ENCODE measurements around the gene DNAJB13. TPM values are rescaled to one million over a fixed set of nuclear protein-coding genes. Genes with fewer than 3 reads are reported as not detected.
"Not testable (repeated sequence)": the region's sequence is repeated elsewhere in the genome, so short reads cannot be mapped to it uniquely, and the experiment has no call there.

Gene DNAJB13
- total RNA-seq, 1 donor from 2014 or later: not detected

- Histone ChIP-seq H3K27ac (peak overlapping the region; percentile 90), H3K4me1 (peaks cover 27% of the 10 kb centered on the region), H3K4me3 (peak overlapping the region; percentile 81), H3F3A (ENCODE audit: low read depth) (peaks cover 39% of the 10 kb centered on the region), H3K4me2 (peak overlapping the region; percentile 83), H2AFZ (replicated peaks) (peak overlapping the region; percentile 66), H3K27me3 (no peaks in the 10 kb centered on the region), H3K9me3 (ENCODE audit: low read depth) (no peaks in the 10 kb centered on the region), H3K79me2 (ENCODE audit: low read depth) (peaks cover 31% of the 10 kb centered on the region), H3K36me3 (no peaks in the 10 kb centered on the region), H3K9ac (no peak overlapping the region), H4K20me1 (ENCODE audit: low read depth) (peaks cover 13% of the 10 kb centered on the region)
- DNase-seq (ENCODE audit: low spot score): peak; percentile 93
- H3K9me3 Mint-ChIP-seq: no peaks in the 10 kb centered on the region
- H3K4me1 Mint-ChIP-seq: peaks cover 40% of the 10 kb centered on the region
- H3K4me3 Mint-ChIP-seq: peak overlapping the region; percentile 98
- H3K36me3 Mint-ChIP-seq: peaks cover 21% of the 10 kb centered on the region
- peaks cover 2% of the 10 kb centered on the region for H3K27me3 Mint-ChIP-seq (ENCODE audit: insufficient read depth, low read depth)
- TF ChIP-seq CTCF (IDR thresholded peaks at IDR 0.05): no peak
- peak; percentile 21 for TF ChIP-seq EZH2phosphoT487 (IDR thresholded peaks at IDR 0.05)
- H3K27ac Mint-ChIP-seq: peak overlapping the region; percentile 90
These were observed 32.3 kb downstream of the DNAJB13 start for GRCh38 chr11:73982990-73983740.

- H3K36me3 ChIP-seq: no peaks in the 10 kb centered on the region
- H2AFZ ChIP-seq (replicated peaks): peak overlapping the region; percentile 66
- H3K27me3 Mint-ChIP-seq (ENCODE audit: insufficient read depth, low read depth): peaks cover 2% of the 10 kb centered on the region
- H3K4me3 ChIP-seq: peak overlapping the region; percentile 81
- TF ChIP-seq EZH2phosphoT487 (IDR thresholded peaks at IDR 0.05) (no peak), EZH2 (IDR thresholded peaks at IDR 0.05) (no peak), CTCF (IDR thresholded peaks at IDR 0.05) (no peak)
- H3K27ac ChIP-seq: peak overlapping the region; percentile 9
- peaks cover 10% of the 10 kb centered on the region for H4K20me1 ChIP-seq (ENCODE audit: low read depth)
- no peaks in the 10 kb centered on the region for H3K9me3 Mint-ChIP-seq
- DNase-seq (ENCODE audit: low spot score): no peak
- H3K4me2 ChIP-seq: peak overlapping the region; percentile 83
- H3F3A ChIP-seq (ENCODE audit: low read depth): peaks cover 39% of the 10 kb centered on the region
- peaks cover 40% of the 10 kb centered on the region for H3K4me1 Mint-ChIP-seq
- no peaks in the 10 kb centered on the region for H3K27me3 ChIP-seq
- H3K4me1 ChIP-seq: peaks cover 27% of the 10 kb centered on the region
- peak overlapping the region; percentile 98 for H3K4me3 Mint-ChIP-seq
- peak overlapping the region; percentile 55 for H3K27ac Mint-ChIP-seq
- no peak overlapping the region for H3K9ac ChIP-seq
- no peaks in the 10 kb centered on the region for H3K9me3 ChIP-seq (ENCODE audit: low read depth)
- peaks cover 28% of the 10 kb centered on the region for H3K79me2 ChIP-seq (ENCODE audit: low read depth)
- H3K36me3 Mint-ChIP-seq: peaks cover 15% of the 10 kb centered on the region
These were observed 33.1 kb downstream of the DNAJB13 start for GRCh38 chr11:73983741-73984538.

- not testable (repeated sequence) for H3K36me3 Mint-ChIP-seq; H3K27me3 ChIP-seq; H3K27ac ChIP-seq; H2AFZ ChIP-seq (replicated peaks); H3K9me3 ChIP-seq (ENCODE audit: low read depth); H3K4me3 ChIP-seq; H3K9me3 Mint-ChIP-seq; H4K20me1 ChIP-seq (ENCODE audit: low read depth); H3K4me3 Mint-ChIP-seq; H3K27ac Mint-ChIP-seq; H3K36me3 ChIP-seq; DNase-seq (ENCODE audit: low spot score); H3K4me2 ChIP-seq; H3K9ac ChIP-seq; H3K27me3 Mint-ChIP-seq (ENCODE audit: insufficient read depth, low read depth)
- Histone ChIP-seq H3K79me2 (ENCODE audit: low read depth) (peaks cover 19% of the 10 kb centered on the region), H3F3A (ENCODE audit: low read depth) (peaks cover 34% of the 10 kb centered on the region), H3K4me1 (peaks cover 16% of the 10 kb centered on the region)
- H3K4me1 Mint-ChIP-seq: peaks cover 34% of the 10 kb centered on the region
These were observed 34.8 kb downstream of the DNAJB13 start for GRCh38 chr11:73985661-73986060.

Measured in neural progenitor cell (in vitro differentiated cells).